Measurements from ENCODE around the gene PDE2A.
A peak's percentile ranks its signal among the peaks of the same experiment; 100 is the strongest.
"Not testable (repeated sequence)": the region's sequence is repeated elsewhere in the genome, so short reads cannot be mapped to it uniquely, and the experiment has no call there.

Gene PDE2A

GRCh38 chr11:72573072-72573854 lies 101.0 kb downstream of the PDE2A start:
- H3K4me1 ChIP-seq (ENCODE audit: control insufficient read depth, insufficient read depth, low read length), result no peaks in the 10 kb centered on the region
- H3K4me3 ChIP-seq (ENCODE audit: low read depth, low read length), result no peak overlapping the region
- H3K27ac ChIP-seq (ENCODE audit: low read depth, low read length), result peak overlapping the region; percentile 4
- no peaks in the 10 kb centered on the region for H3K27me3 ChIP-seq (ENCODE audit: control insufficient read depth, insufficient read depth, low read length)
- no peaks in the 10 kb centered on the region for H3K36me3 ChIP-seq (ENCODE audit: control insufficient read depth, insufficient read depth, low read length)
- H3K9ac ChIP-seq (ENCODE audit: low read depth, low read length), result no peak overlapping the region
- H3K9me3 ChIP-seq (ENCODE audit: control insufficient read depth, insufficient read depth, low read length), result no peaks in the 10 kb centered on the region

- H3K27ac ChIP-seq (ENCODE audit: low read depth, low read length), result peak overlapping the region; percentile 4
- H3K9me3 ChIP-seq (ENCODE audit: control insufficient read depth, insufficient read depth, low read length); H3K9ac ChIP-seq (ENCODE audit: low read depth, low read length); H3K4me1 ChIP-seq (ENCODE audit: control insufficient read depth, insufficient read depth, low read length); H3K27me3 ChIP-seq (ENCODE audit: control insufficient read depth, insufficient read depth, low read length); H3K4me3 ChIP-seq (ENCODE audit: low read depth, low read length); H3K36me3 ChIP-seq (ENCODE audit: control insufficient read depth, insufficient read depth, low read length): not testable (repeated sequence)
Measured at GRCh38 chr11:72572540-72572939, 101.7 kb downstream of the PDE2A start.

GRCh38 chr11:72570893-72571661 lies 103.1 kb downstream of the PDE2A start:
- no peaks in the 10 kb centered on the region for H3K4me1 ChIP-seq (ENCODE audit: control insufficient read depth, insufficient read depth, low read length)
- H3K9ac ChIP-seq (ENCODE audit: low read depth, low read length), result no peak overlapping the region
- no peaks in the 10 kb centered on the region for H3K9me3 ChIP-seq (ENCODE audit: control insufficient read depth, insufficient read depth, low read length)
- H3K4me3 ChIP-seq (ENCODE audit: low read depth, low read length), result no peak overlapping the region
- no peaks in the 10 kb centered on the region for H3K27me3 ChIP-seq (ENCODE audit: control insufficient read depth, insufficient read depth, low read length)
- no peak overlapping the region for H3K27ac ChIP-seq (ENCODE audit: low read depth, low read length)
- no peaks in the 10 kb centered on the region for H3K36me3 ChIP-seq (ENCODE audit: control insufficient read depth, insufficient read depth, low read length)

- Histone ChIP-seq H3K27me3 (ENCODE audit: control insufficient read depth, insufficient read depth, low read length) (no peaks in the 10 kb centered on the region), H3K36me3 (ENCODE audit: control insufficient read depth, insufficient read depth, low read length) (no peaks in the 10 kb centered on the region), H3K9ac (ENCODE audit: low read depth, low read length) (no peak overlapping the region), H3K27ac (ENCODE audit: low read depth, low read length) (no peak overlapping the region), H3K4me3 (ENCODE audit: low read depth, low read length) (no peak overlapping the region), H3K4me1 (ENCODE audit: control insufficient read depth, insufficient read depth, low read length) (no peaks in the 10 kb centered on the region), H3K9me3 (ENCODE audit: control insufficient read depth, insufficient read depth, low read length) (no peaks in the 10 kb centered on the region)
Measured at GRCh38 chr11:72569966-72570892, 104.0 kb downstream of the PDE2A start.

- H3K9me3 ChIP-seq (ENCODE audit: control insufficient read depth, insufficient read depth, low read length), result no peaks in the 10 kb centered on the region
- H3K4me1 ChIP-seq (ENCODE audit: control insufficient read depth, insufficient read depth, low read length), result no peaks in the 10 kb centered on the region
- no peak overlapping the region for H3K4me3 ChIP-seq (ENCODE audit: low read depth, low read length)
- H3K27me3 ChIP-seq (ENCODE audit: control insufficient read depth, insufficient read depth, low read length), result no peaks in the 10 kb centered on the region
- no peaks in the 10 kb centered on the region for H3K36me3 ChIP-seq (ENCODE audit: control insufficient read depth, insufficient read depth, low read length)
- no peak overlapping the region for H3K27ac ChIP-seq (ENCODE audit: low read depth, low read length)
- no peak overlapping the region for H3K9ac ChIP-seq (ENCODE audit: low read depth, low read length)
Measured at GRCh38 chr11:72568861-72569260, 105.4 kb downstream of the PDE2A start.

GRCh38 chr11:72562431-72562830 lies 111.8 kb downstream of the PDE2A start:
- H3K27ac ChIP-seq (ENCODE audit: low read depth, low read length), result no peak overlapping the region
- H3K4me1 ChIP-seq (ENCODE audit: control insufficient read depth, insufficient read depth, low read length), result no peaks in the 10 kb centered on the region
- no peaks in the 10 kb centered on the region for H3K36me3 ChIP-seq (ENCODE audit: control insufficient read depth, insufficient read depth, low read length)
- H3K4me3 ChIP-seq (ENCODE audit: low read depth, low read length), result no peak overlapping the region
- H3K27me3 ChIP-seq (ENCODE audit: control insufficient read depth, insufficient read depth, low read length), result no peaks in the 10 kb centered on the region
- H3K9me3 ChIP-seq (ENCODE audit: control insufficient read depth, insufficient read depth, low read length), result no peaks in the 10 kb centered on the region
- no peak overlapping the region for H3K9ac ChIP-seq (ENCODE audit: low read depth, low read length)

GRCh38 chr11:72561856-72562255 lies 112.4 kb downstream of the PDE2A start:
- Histone ChIP-seq H3K4me1 (ENCODE audit: control insufficient read depth, insufficient read depth, low read length) (no peaks in the 10 kb centered on the region), H3K9me3 (ENCODE audit: control insufficient read depth, insufficient read depth, low read length) (no peaks in the 10 kb centered on the region), H3K27me3 (ENCODE audit: control insufficient read depth, insufficient read depth, low read length) (no peaks in the 10 kb centered on the region), H3K9ac (ENCODE audit: low read depth, low read length) (no peak overlapping the region), H3K27ac (ENCODE audit: low read depth, low read length) (no peak overlapping the region), H3K4me3 (ENCODE audit: low read depth, low read length) (no peak overlapping the region), H3K36me3 (ENCODE audit: control insufficient read depth, insufficient read depth, low read length) (no peaks in the 10 kb centered on the region)

- not testable (repeated sequence) for H3K27me3 ChIP-seq (ENCODE audit: control insufficient read depth, insufficient read depth, low read length); H3K36me3 ChIP-seq (ENCODE audit: control insufficient read depth, insufficient read depth, low read length); H3K4me1 ChIP-seq (ENCODE audit: control insufficient read depth, insufficient read depth, low read length); H3K9ac ChIP-seq (ENCODE audit: low read depth, low read length); H3K4me3 ChIP-seq (ENCODE audit: low read depth, low read length); H3K27ac ChIP-seq (ENCODE audit: low read depth, low read length); H3K9me3 ChIP-seq (ENCODE audit: control insufficient read depth, insufficient read depth, low read length)
Measured at GRCh38 chr11:72560864-72561263, 113.4 kb downstream of the PDE2A start.

GRCh38 chr11:72556433-72556832 lies 117.8 kb downstream of the PDE2A start:
- no peak overlapping the region for H3K27ac ChIP-seq (ENCODE audit: low read depth, low read length)
- H3K27me3 ChIP-seq (ENCODE audit: control insufficient read depth, insufficient read depth, low read length), result no peaks in the 10 kb centered on the region
- H3K4me1 ChIP-seq (ENCODE audit: control insufficient read depth, insufficient read depth, low read length), result no peaks in the 10 kb centered on the region
- H3K9ac ChIP-seq (ENCODE audit: low read depth, low read length), result no peak overlapping the region
- no peak overlapping the region for H3K4me3 ChIP-seq (ENCODE audit: low read depth, low read length)
- no peaks in the 10 kb centered on the region for H3K9me3 ChIP-seq (ENCODE audit: control insufficient read depth, insufficient read depth, low read length)
- no peaks in the 10 kb centered on the region for H3K36me3 ChIP-seq (ENCODE audit: control insufficient read depth, insufficient read depth, low read length)

- not testable (repeated sequence) for H3K36me3 ChIP-seq (ENCODE audit: control insufficient read depth, insufficient read depth, low read length); H3K27ac ChIP-seq (ENCODE audit: low read depth, low read length); H3K4me1 ChIP-seq (ENCODE audit: control insufficient read depth, insufficient read depth, low read length); H3K9me3 ChIP-seq (ENCODE audit: control insufficient read depth, insufficient read depth, low read length); H3K9ac ChIP-seq (ENCODE audit: low read depth, low read length); H3K4me3 ChIP-seq (ENCODE audit: low read depth, low read length); H3K27me3 ChIP-seq (ENCODE audit: control insufficient read depth, insufficient read depth, low read length)
Measured at GRCh38 chr11:72555014-72555522, 119.2 kb downstream of the PDE2A start.

Data from HUES48 (cell line).